Kidney (tissue), 14 donors: ENCODE measurements around the gene SLC12A1. TPM values are rescaled to one million over a fixed set of nuclear protein-coding genes. Genes with fewer than 3 reads are reported as not detected.
"Not testable (repeated sequence)": the region's sequence is repeated elsewhere in the genome, so short reads cannot be mapped to it uniquely, and the experiment has no call there.

Experiments used
- DNase-seq, 5 donors: peaks; one replicate each; pipeline ENCODE4 v3.0.0-alpha.2; 2013 to 2020
- FAIRE-seq: peaks from 2 replicates; lab custom pipeline; 2012; peaks lifted over from hg19 to GRCh38; lab: Jason Lieb, UNC
- H3K27ac ChIP-seq, 2 donors: one replicate each; pipeline ENCODE4 v1.7.0; 2013; ENCODE audit warnings: low read depth in 2 of 2, low read length in 2 of 2, inconsistent platforms in 1 of 2
- H3K27me3 ChIP-seq: one replicate; pipeline ENCODE4 v1.7.1; 2013; ENCODE audit warnings: low read length, inconsistent platforms; ENCODE audit not compliant: control insufficient read depth, insufficient read depth
- H3K36me3 ChIP-seq, 3 donors: one replicate each; pipeline versions ENCODE4 v1.7.0 to v1.7.1; 2013; ENCODE audit warnings: low read length in 3 of 3, control low read depth in 1 of 3, inconsistent platforms in 1 of 3; ENCODE audit not compliant: insufficient read depth in 3 of 3, control insufficient read depth in 2 of 3
- H3K4me1 ChIP-seq, 3 donors: one replicate each; pipeline versions ENCODE4 v1.7.0 to v1.7.1; 2013; ENCODE audit warnings: low read length in 3 of 3, inconsistent platforms in 1 of 3, low read depth in 1 of 3; ENCODE audit not compliant: control insufficient read depth in 2 of 3, insufficient read depth in 2 of 3
- H3K4me3 ChIP-seq, 3 donors: one replicate each; pipeline versions ENCODE4 v1.7.0 to v1.8.1; 2013; ENCODE audit warnings: low read length in 3 of 3, control low read depth in 1 of 3, inconsistent platforms in 1 of 3
- H3K9ac ChIP-seq, 3 donors: one replicate each; pipeline versions ENCODE4 v1.7.0 to v1.7.1; 2013; ENCODE audit warnings: low read length in 3 of 3, control low read depth in 1 of 3, inconsistent platforms in 1 of 3
- H3K9me3 ChIP-seq, 3 donors: one replicate each; pipeline versions ENCODE4 v1.7.0 to v1.7.1; 2013; ENCODE audit warnings: low read length in 3 of 3, control low read depth in 1 of 3, inconsistent platforms in 1 of 3; ENCODE audit not compliant: control insufficient read depth in 2 of 3, insufficient read depth in 1 of 3
- CTCF ChIP-seq: IDR thresholded peaks from 3 replicates; pipeline ENCODE4 v1.5.1; 2012; ENCODE audit warnings: mild to moderate bottlenecking, moderate library complexity, borderline replicate concordance; ENCODE audit not compliant: insufficient read depth; ENCODE audit errors: extremely low read depth
- intact Hi-C: fragments of 100-400 bp; cut with DNase I; formaldehyde crosslinking; loops from one replicate; pipeline ENCODE4 v1.11.1; 2022
- polyA plus RNA-seq: library from polyadenylated mRNA; stranded (reverse); fragments of 350-450 nt; fragmentation: Illumina TruSeq; extraction: RNeasy Lipid Tissue Mini Kit (QIAGEN cat#74804); gene quantifications from one replicate; pipeline ENCODE4 v1.2.3, GENCODE V29; 2014; ENCODE audit warnings: low read depth, low replicate concordance; ENCODE audit not compliant: insufficient read depth
- total RNA-seq: library from RNA; stranded (reverse); fragmentation: NEBNext Ultra II Directional; extraction: Animal tissue kit (Norgen Biotek cat#: 25700); gene quantifications from one replicate; pipeline ENCODE4 v1.2.1, GENCODE V29; 2021
- donor health status: control.
- donor health status: control.
- donor health status: control.
- donor health status: control.
- donor health status: control.
- donor health status: DM: yes; HTN: yes; CAD: no.
- donor health status: Normal renal cell carcinoma (clear cell type).

The SLC12A1 gene
- total and polyA plus RNA-seq, 2 donors from 2014 or later: 201 to 370 TPM

DNA sequence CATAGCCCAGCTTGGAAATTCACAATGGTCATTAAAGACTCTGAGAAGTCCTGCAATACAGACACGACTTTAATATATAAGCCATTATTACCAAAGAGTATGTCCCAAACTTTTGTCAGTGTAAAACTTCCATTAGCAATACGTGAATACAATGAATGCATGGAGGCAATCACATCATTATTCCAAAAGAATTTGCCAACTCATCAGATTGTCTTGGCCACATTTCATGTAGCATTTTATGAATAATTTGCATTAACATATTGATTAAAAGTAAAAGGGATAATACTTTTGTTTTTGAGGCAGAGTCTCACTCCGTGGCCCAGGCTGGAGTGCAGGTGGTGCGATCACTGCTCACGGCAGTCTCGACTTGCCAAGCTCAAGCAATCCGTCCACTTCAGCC is 117.2 kb downstream of the SLC12A1 start:
- FAIRE-seq (no peak), DNase-seq (no peak)
- H3K36me3 ChIP-seq: no peaks in the 10 kb centered on the region
- H3K4me1 ChIP-seq: no peaks in the 10 kb centered on the region
- intact Hi-C loops: no loop called here
- H3K9me3 ChIP-seq: no peaks in the 10 kb centered on the region
- H3K9ac ChIP-seq: no peak overlapping the region
- H3K27ac ChIP-seq: no peak overlapping the region
- H3K27me3 ChIP-seq: no peaks in the 10 kb centered on the region
- no peak for TF ChIP-seq CTCF
- no peak overlapping the region for H3K4me3 ChIP-seq

- DNase-seq (no peak), FAIRE-seq (no peak)
- no peak for TF ChIP-seq CTCF
- no peaks in the 10 kb centered on the region for H3K4me1 ChIP-seq
- H3K4me3 ChIP-seq: no peak overlapping the region
- H3K27me3 ChIP-seq: no peaks in the 10 kb centered on the region
- no peaks in the 10 kb centered on the region for H3K9me3 ChIP-seq
- intact Hi-C loops: no loop called here
- no peaks in the 10 kb centered on the region for H3K36me3 ChIP-seq
- H3K9ac ChIP-seq: no peak overlapping the region
- no peak overlapping the region for H3K27ac ChIP-seq
These were observed 118.8 kb downstream of the SLC12A1 start for GRCh38 chr15:48324949-48325348.

DNA sequence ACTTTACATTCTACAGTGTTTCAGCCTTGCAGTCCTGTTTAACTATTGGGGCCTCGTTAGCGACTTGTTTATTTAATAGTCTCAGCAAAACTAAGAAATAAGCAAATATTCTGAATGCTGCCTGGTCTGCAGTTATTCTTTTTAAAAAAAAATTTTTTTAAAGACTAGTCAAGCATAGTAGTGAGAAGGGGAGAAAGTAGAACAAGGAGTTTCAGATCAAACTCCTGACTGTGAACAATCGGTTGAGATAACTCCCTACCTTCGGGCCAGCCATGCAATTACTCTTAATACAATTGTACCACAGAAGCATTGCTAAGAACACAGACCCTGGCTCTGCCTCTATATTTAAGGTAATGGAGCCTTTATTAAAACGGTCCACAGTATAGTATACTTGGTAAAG is 119.3 kb downstream of the SLC12A1 start:
- intact Hi-C loops: no loop called here
- TF ChIP-seq CTCF: no peak
- Histone ChIP-seq H3K9ac (no peak overlapping the region), H3K27me3 (no peaks in the 10 kb centered on the region), H3K4me1 (peaks cover 0 to 4% (median 3%) of the 10 kb centered on the region in 3 donors), H3K9me3 (no peaks in the 10 kb centered on the region), H3K4me3 (no peak overlapping the region), H3K27ac (no peak overlapping the region), H3K36me3 (no peaks in the 10 kb centered on the region)
- FAIRE-seq: no peak
- DNase-seq: no peak

- intact Hi-C loops, H3K4me3 ChIP-seq, FAIRE-seq, H3K27me3 ChIP-seq, H3K4me1 ChIP-seq, H3K27ac ChIP-seq, H3K9ac ChIP-seq, H3K9me3 ChIP-seq, H3K36me3 ChIP-seq, DNase-seq: not testable (repeated sequence)
These were observed 120.1 kb downstream of the SLC12A1 start for GRCh38 chr15:48326180-48326579.
